ENCODE data around the gene RALGAPB.

The RALGAPB gene

GRCh38 chr20:38520261-38520660 is 47.6 kb downstream of the RALGAPB start:
- no peak overlapping the region for H3K4me3 ChIP-seq (ENCODE audit: low read depth, low read length)
- no peaks in the 10 kb centered on the region for H3K27me3 ChIP-seq (ENCODE audit: control insufficient read depth, insufficient read depth, low read length)
- H3K4me1 ChIP-seq (ENCODE audit: control insufficient read depth, insufficient read depth, low read length), result no peaks in the 10 kb centered on the region
- no peak overlapping the region for H3K27ac ChIP-seq (ENCODE audit: low read depth, low read length)
- peaks cover 61% of the 10 kb centered on the region for H3K36me3 ChIP-seq (ENCODE audit: control insufficient read depth, insufficient read depth, low read length)
- H3K9ac ChIP-seq (ENCODE audit: low read depth, low read length), result no peak overlapping the region
- H3K9me3 ChIP-seq (ENCODE audit: control insufficient read depth, insufficient read depth, low read length), result no peaks in the 10 kb centered on the region

GRCh38 chr20:38523697-38524096 is 51.1 kb downstream of the RALGAPB start:
- H3K9ac ChIP-seq (ENCODE audit: low read depth, low read length), result no peak overlapping the region
- peaks cover 60% of the 10 kb centered on the region for H3K36me3 ChIP-seq (ENCODE audit: control insufficient read depth, insufficient read depth, low read length)
- H3K27ac ChIP-seq (ENCODE audit: low read depth, low read length), result no peak overlapping the region
- no peak overlapping the region for H3K4me3 ChIP-seq (ENCODE audit: low read depth, low read length)
- H3K9me3 ChIP-seq (ENCODE audit: control insufficient read depth, insufficient read depth, low read length), result no peaks in the 10 kb centered on the region
- no peaks in the 10 kb centered on the region for H3K4me1 ChIP-seq (ENCODE audit: control insufficient read depth, insufficient read depth, low read length)
- H3K27me3 ChIP-seq (ENCODE audit: control insufficient read depth, insufficient read depth, low read length), result no peaks in the 10 kb centered on the region

- Histone ChIP-seq H3K9me3 (ENCODE audit: control insufficient read depth, insufficient read depth, low read length) (no peaks in the 10 kb centered on the region), H3K36me3 (ENCODE audit: control insufficient read depth, insufficient read depth, low read length) (peaks cover 67% of the 10 kb centered on the region), H3K4me3 (ENCODE audit: low read depth, low read length) (no peak overlapping the region), H3K4me1 (ENCODE audit: control insufficient read depth, insufficient read depth, low read length) (no peaks in the 10 kb centered on the region), H3K27me3 (ENCODE audit: control insufficient read depth, insufficient read depth, low read length) (no peaks in the 10 kb centered on the region), H3K9ac (ENCODE audit: low read depth, low read length) (no peak overlapping the region), H3K27ac (ENCODE audit: low read depth, low read length) (no peak overlapping the region)
These were observed 55.5 kb downstream of the RALGAPB start for GRCh38 chr20:38528167-38528566.

- Histone ChIP-seq H3K9me3 (ENCODE audit: control insufficient read depth, insufficient read depth, low read length) (no peaks in the 10 kb centered on the region), H3K36me3 (ENCODE audit: control insufficient read depth, insufficient read depth, low read length) (peaks cover 79% of the 10 kb centered on the region), H3K4me1 (ENCODE audit: control insufficient read depth, insufficient read depth, low read length) (no peaks in the 10 kb centered on the region), H3K4me3 (ENCODE audit: low read depth, low read length) (no peak overlapping the region), H3K9ac (ENCODE audit: low read depth, low read length) (no peak overlapping the region), H3K27ac (ENCODE audit: low read depth, low read length) (no peak overlapping the region), H3K27me3 (ENCODE audit: control insufficient read depth, insufficient read depth, low read length) (no peaks in the 10 kb centered on the region)
These were observed 58.4 kb downstream of the RALGAPB start for GRCh38 chr20:38531021-38531420.

GRCh38 chr20:38534756-38535155 is 62.1 kb downstream of the RALGAPB start:
- Histone ChIP-seq H3K4me3 (ENCODE audit: low read depth, low read length) (no peak overlapping the region), H3K4me1 (ENCODE audit: control insufficient read depth, insufficient read depth, low read length) (no peaks in the 10 kb centered on the region), H3K27ac (ENCODE audit: low read depth, low read length) (no peak overlapping the region), H3K36me3 (ENCODE audit: control insufficient read depth, insufficient read depth, low read length) (peaks cover 89% of the 10 kb centered on the region), H3K9me3 (ENCODE audit: control insufficient read depth, insufficient read depth, low read length) (no peaks in the 10 kb centered on the region), H3K9ac (ENCODE audit: low read depth, low read length) (no peak overlapping the region), H3K27me3 (ENCODE audit: control insufficient read depth, insufficient read depth, low read length) (no peaks in the 10 kb centered on the region)

- Histone ChIP-seq H3K36me3 (ENCODE audit: control insufficient read depth, insufficient read depth, low read length) (peaks cover 94% of the 10 kb centered on the region), H3K27me3 (ENCODE audit: control insufficient read depth, insufficient read depth, low read length) (no peaks in the 10 kb centered on the region), H3K4me3 (ENCODE audit: low read depth, low read length) (no peak overlapping the region), H3K4me1 (ENCODE audit: control insufficient read depth, insufficient read depth, low read length) (no peaks in the 10 kb centered on the region), H3K9me3 (ENCODE audit: control insufficient read depth, insufficient read depth, low read length) (no peaks in the 10 kb centered on the region), H3K9ac (ENCODE audit: low read depth, low read length) (no peak overlapping the region), H3K27ac (ENCODE audit: low read depth, low read length) (no peak overlapping the region)
These were observed 63.7 kb downstream of the RALGAPB start for GRCh38 chr20:38536310-38536709.

GRCh38 chr20:38537176-38537575 is 64.5 kb downstream of the RALGAPB start:
- no peak overlapping the region for H3K27ac ChIP-seq (ENCODE audit: low read depth, low read length)
- no peaks in the 10 kb centered on the region for H3K9me3 ChIP-seq (ENCODE audit: control insufficient read depth, insufficient read depth, low read length)
- peaks cover 97% of the 10 kb centered on the region for H3K36me3 ChIP-seq (ENCODE audit: control insufficient read depth, insufficient read depth, low read length)
- H3K4me1 ChIP-seq (ENCODE audit: control insufficient read depth, insufficient read depth, low read length), result no peaks in the 10 kb centered on the region
- no peak overlapping the region for H3K4me3 ChIP-seq (ENCODE audit: low read depth, low read length)
- no peak overlapping the region for H3K9ac ChIP-seq (ENCODE audit: low read depth, low read length)
- H3K27me3 ChIP-seq (ENCODE audit: control insufficient read depth, insufficient read depth, low read length), result no peaks in the 10 kb centered on the region

- H3K27me3 ChIP-seq (ENCODE audit: control insufficient read depth, insufficient read depth, low read length), result no peaks in the 10 kb centered on the region
- no peak overlapping the region for H3K9ac ChIP-seq (ENCODE audit: low read depth, low read length)
- no peak overlapping the region for H3K4me3 ChIP-seq (ENCODE audit: low read depth, low read length)
- peaks cover 97% of the 10 kb centered on the region for H3K36me3 ChIP-seq (ENCODE audit: control insufficient read depth, insufficient read depth, low read length)
- H3K4me1 ChIP-seq (ENCODE audit: control insufficient read depth, insufficient read depth, low read length), result no peaks in the 10 kb centered on the region
- H3K27ac ChIP-seq (ENCODE audit: low read depth, low read length), result no peak overlapping the region
- H3K9me3 ChIP-seq (ENCODE audit: control insufficient read depth, insufficient read depth, low read length), result no peaks in the 10 kb centered on the region
These were observed 66.1 kb downstream of the RALGAPB start for GRCh38 chr20:38538789-38539188.

GRCh38 chr20:38543014-38543906 is 70.6 kb downstream of the RALGAPB start:
- Histone ChIP-seq H3K36me3 (ENCODE audit: control insufficient read depth, insufficient read depth, low read length) (peaks cover 98% of the 10 kb centered on the region), H3K27me3 (ENCODE audit: control insufficient read depth, insufficient read depth, low read length) (no peaks in the 10 kb centered on the region), H3K4me3 (ENCODE audit: low read depth, low read length) (no peak overlapping the region), H3K9ac (ENCODE audit: low read depth, low read length) (no peak overlapping the region), H3K9me3 (ENCODE audit: control insufficient read depth, insufficient read depth, low read length) (no peaks in the 10 kb centered on the region), H3K4me1 (ENCODE audit: control insufficient read depth, insufficient read depth, low read length) (no peaks in the 10 kb centered on the region), H3K27ac (ENCODE audit: low read depth, low read length) (no peak overlapping the region)

GRCh38 chr20:38545771-38546170 is 73.1 kb downstream of the RALGAPB start:
- no peak overlapping the region for H3K27ac ChIP-seq (ENCODE audit: low read depth, low read length)
- no peak overlapping the region for H3K4me3 ChIP-seq (ENCODE audit: low read depth, low read length)
- H3K36me3 ChIP-seq (ENCODE audit: control insufficient read depth, insufficient read depth, low read length), result peaks cover 90% of the 10 kb centered on the region

GRCh38 chr20:38547288-38548085 is 74.8 kb downstream of the RALGAPB start:
- Histone ChIP-seq H3K4me3 (ENCODE audit: low read depth, low read length) (no peak overlapping the region), H3K27me3 (ENCODE audit: control insufficient read depth, insufficient read depth, low read length) (no peaks in the 10 kb centered on the region), H3K9ac (ENCODE audit: low read depth, low read length) (no peak overlapping the region), H3K36me3 (ENCODE audit: control insufficient read depth, insufficient read depth, low read length) (peaks cover 89% of the 10 kb centered on the region), H3K9me3 (ENCODE audit: control insufficient read depth, insufficient read depth, low read length) (no peaks in the 10 kb centered on the region), H3K27ac (ENCODE audit: low read depth, low read length) (no peak overlapping the region), H3K4me1 (ENCODE audit: control insufficient read depth, insufficient read depth, low read length) (no peaks in the 10 kb centered on the region)

More at GRCh38 chr20:38545771-38546170, 73.1 kb downstream of the RALGAPB start:
- no peak overlapping the region for H3K9ac ChIP-seq (ENCODE audit: low read depth, low read length)
- no peaks in the 10 kb centered on the region for H3K4me1 ChIP-seq (ENCODE audit: control insufficient read depth, insufficient read depth, low read length)
- H3K9me3 ChIP-seq (ENCODE audit: control insufficient read depth, insufficient read depth, low read length), result no peaks in the 10 kb centered on the region
- no peaks in the 10 kb centered on the region for H3K27me3 ChIP-seq (ENCODE audit: control insufficient read depth, insufficient read depth, low read length)
